K562 (cell line): ENCODE data around the gene UPK2. TPM values are rescaled to one million over a fixed set of nuclear protein-coding genes. Genes with fewer than 3 reads are reported as not detected.

Experiments used
- ARID2 ChIP-seq: fragments of 450-650 bp; IDR thresholded peaks from 2 replicates; pipeline ENCODE4 v1.6.1; 2017; ENCODE audit warnings: antibody characterized with exemption, mild to moderate bottlenecking
- ATF6 ChIP-seq: sonication (generic); formaldehyde crosslinking; IDR thresholded peaks from 2 replicates; pipeline ENCODE4 v1.4.0; 2020; ENCODE audit warnings: mild to moderate bottlenecking, missing genetic modification reagents
- ATF7 ChIP-seq: fragments of 450-650 bp; IDR thresholded peaks from 2 replicates; pipeline ENCODE4 v1.7.1; 2014; ENCODE audit warnings: mild to moderate bottlenecking, moderate library complexity
- BRCA1 ChIP-seq, 2 experiments: fragments of 450-650 bp in 1 of 2; sonication (generic) in 1 of 2; formaldehyde crosslinking in 1 of 2; IDR thresholded peaks; 2 replicates each; pipeline versions ENCODE4 v1.5.0 to v1.6.1; 2017 to 2020; ENCODE audit warnings: mild to moderate bottlenecking in 1 of 2, missing genetic modification reagents in 1 of 2
- BRF1 ChIP-seq: IDR thresholded peaks from 3 replicates; pipeline ENCODE4 v1.6.1; 2011; ENCODE audit warnings: borderline replicate concordance, mild to moderate bottlenecking; ENCODE audit not compliant: insufficient read length; ENCODE audit errors: extremely low read depth
- CHAMP1 ChIP-seq: fragments of 450-650 bp; IDR thresholded peaks from 2 replicates; pipeline ENCODE4 v1.6.1; 2016; ENCODE audit warnings: mild to moderate bottlenecking
- CUX1 ChIP-seq: fragments of 200-800 bp; sonication (Bioruptor generic); IDR thresholded peaks from 2 replicates; pipeline ENCODE4 v1.6.1; 2016; ENCODE audit warnings: missing genetic modification characterization, missing compliant biosample characterization
- HMGXB4 ChIP-seq: sonication (generic); formaldehyde crosslinking; IDR thresholded peaks from 2 replicates; pipeline ENCODE4 v1.8.1; 2023; ENCODE audit warnings: mild to moderate bottlenecking, missing genetic modification reagents
- ILF3 ChIP-seq: fragments of 450-650 bp; IDR thresholded peaks from 2 replicates; pipeline ENCODE4 v1.6.1; 2018; ENCODE audit warnings: antibody characterized with exemption, mild to moderate bottlenecking, moderate library complexity, borderline replicate concordance
- ILK ChIP-seq: fragments of 450-650 bp; IDR thresholded peaks from 2 replicates; pipeline ENCODE4 v1.6.1; 2016; ENCODE audit warnings: missing genetic modification characterization, low read depth, mild to moderate bottlenecking, missing compliant biosample characterization, moderate library complexity, borderline replicate concordance
- NFATC3 ChIP-seq: fragments of 450-650 bp; IDR thresholded peaks from 2 replicates; pipeline ENCODE4 v1.6.1; 2017; ENCODE audit warnings: mild to moderate bottlenecking
- NFYB ChIP-seq: IDR thresholded peaks from 2 replicates; pipeline ENCODE4 v1.6.1; 2011; ENCODE audit warnings: mild to moderate bottlenecking, moderate library complexity; ENCODE audit not compliant: insufficient read length; ENCODE audit errors: extremely low read depth
- SMAD3 ChIP-seq: fragments of 450-650 bp; formaldehyde crosslinking; conservative IDR thresholded peaks from 2 replicates; pipeline ENCODE4 v1.4.0; 2020; ENCODE audit warnings: mild to moderate bottlenecking
- SMC3 ChIP-seq: conservative IDR thresholded peaks from 2 replicates; pipeline ENCODE4 v1.6.1; 2011; ENCODE audit warnings: low read depth, low read length, improper control_type of control experiment; ENCODE audit not compliant: insufficient read depth
- ZBED1 ChIP-seq: IDR thresholded peaks from 2 replicates; pipeline ENCODE4 v1.6.1; 2014
- ZFP30 ChIP-seq: fragments of 250-450 bp; sonication (Bioruptor Pico); IDR thresholded peaks from 2 replicates; pipeline ENCODE4 v1.8.0; 2022; ENCODE audit warnings: moderate library complexity, mild to moderate bottlenecking, inconsistent platforms, borderline replicate concordance
- ZNF140 ChIP-seq: fragments of 250-450 bp; sonication (Bioruptor Pico); IDR thresholded peaks from 2 replicates; pipeline ENCODE4 v1.8.0; 2021; ENCODE audit warnings: moderate library complexity, mild to moderate bottlenecking, inconsistent platforms
- polyA plus RNA-seq, 8 experiments: library from polyadenylated mRNA; depleted of rRNA in 4 of 8; stranded (reverse) in 5 of 8; unstranded in 3 of 8; fragments of >200 nt; fragmentation: Nextera tagmentation in 2 of 8; fragmentation: Illumina TruSeq in 1 of 8; extraction: Ambion mirVana in 2 of 8; extraction: Trizol in 1 of 8; gene quantifications; 2 replicates each; pipeline versions ENCODE4 v1.2.1 to v1.2.3, GENCODE V29; 2011 to 2014; ENCODE audit warnings: inconsistent platforms in 1 of 8, missing spikeins in 1 of 8
- total RNA-seq, 7 experiments: library from RNA; depleted of rRNA in 6 of 7; stranded (reverse); fragments of >200 nt in 6 of 7; fragmentation: Illumina TruSeq in 2 of 7; extraction: Trizol in 2 of 7; gene quantifications; 2 replicates each; pipeline versions ENCODE4 v1.2.1 to v1.2.3, GENCODE V29; 2011 to 2021; ENCODE audit warnings: low replicate concordance in 1 of 7

The UPK2 gene
- total and polyA plus RNA-seq, 9 of the 15 experiments (the other 6 are each of a cell fraction or from before 2014, with no cell fraction given), result not detected

- TF ChIP-seq SMAD3 (CRISPR knock-in tag) (no peak), ZBED1 (no peak), ZNF140 (CRISPR knock-in tag) (no peak), HMGXB4 (no peak), SMC3 (peak; percentile 78), CUX1 (CRISPR knock-in tag) (no peak), NFYB (no peak), ILK (tag) (no peak), ATF7 (no peak; the same call in 1 of the 2 replicates), CHAMP1 (no peak), ARID2 (0 out of 2 replicates have a peak, but pooled peaks have one; percentile 10), ZFP30 (no peak), NFATC3 (no peak), BRF1 (no peak), BRCA1 (IDR thresholded peaks at IDR 0.05) (no peak), BRCA1 (CRISPR knock-in tag; IDR thresholded peaks at IDR 0.05) (no peak), ILF3 (no peak), ATF6 (CRISPR knock-in tag) (no peak)
Measured at GRCh38 chr11:118930094-118930712, 25.9 kb upstream of the UPK2 start (continued).
